ENCODE results near the gene GFPT2.

Gene GFPT2

GRCh38 chr5:180332051-180332517 lies 21.1 kb downstream of the GFPT2 start:
- DNase-seq = no peak

DNA sequence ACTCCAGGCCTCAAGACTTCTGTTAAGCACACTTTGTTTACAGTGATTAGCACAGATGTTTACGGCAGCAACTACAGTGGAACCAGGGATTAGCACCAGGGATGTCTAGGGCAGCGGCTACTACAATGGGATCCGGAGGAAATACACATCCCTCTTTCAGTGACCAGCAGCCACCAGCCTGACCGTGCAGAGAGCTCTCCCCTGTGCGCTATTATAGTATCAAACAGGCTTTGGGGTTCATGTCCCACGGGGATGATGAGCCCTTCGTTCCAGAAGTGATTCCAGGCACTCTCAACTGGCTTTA lies 21.5 kb downstream of the GFPT2 start:
- no peak for DNase-seq

DNA sequence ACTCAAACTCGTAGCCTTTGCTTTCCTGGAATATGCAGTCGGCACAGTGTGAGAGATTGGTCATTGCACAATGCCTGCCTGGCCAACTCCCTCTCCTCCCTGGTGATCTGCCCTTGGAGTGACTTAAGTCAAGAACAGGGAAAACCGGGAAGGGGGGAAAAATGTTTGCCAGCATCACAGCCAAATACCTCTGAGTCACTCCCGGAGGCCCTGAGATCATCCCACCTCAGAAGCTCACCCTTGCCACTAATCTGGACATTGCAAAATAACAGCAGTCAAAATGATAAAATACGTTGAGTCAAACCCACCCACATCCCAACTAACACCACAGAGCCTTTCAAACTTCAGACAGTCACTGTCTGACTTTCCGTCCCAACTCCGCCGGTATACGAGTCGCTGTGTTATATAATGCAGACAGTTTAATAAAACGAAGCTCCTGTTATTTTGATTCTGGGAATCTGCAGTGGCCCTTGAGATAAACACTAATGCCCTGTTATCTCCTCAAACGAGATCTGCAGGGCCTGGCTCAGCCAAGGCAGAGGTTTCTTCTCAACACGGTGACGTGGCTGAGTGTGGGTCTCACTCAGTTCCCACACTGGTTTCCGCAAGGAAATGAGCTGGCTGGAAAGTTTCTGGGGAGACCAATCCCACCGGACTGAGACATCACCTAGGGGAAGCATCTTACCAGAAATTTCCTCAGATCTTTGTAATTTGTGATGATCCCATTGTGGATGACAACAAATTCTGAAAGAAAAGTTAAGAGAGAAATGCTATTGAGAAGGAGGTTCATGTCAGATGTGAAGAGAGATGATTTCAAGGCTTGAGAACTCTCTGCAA lies 22.1 kb downstream of the GFPT2 start:
- DNase-seq = no peak

- DNase-seq = no peak
These were observed 22.9 kb downstream of the GFPT2 start for GRCh38 chr5:180330270-180330648.

DNA sequence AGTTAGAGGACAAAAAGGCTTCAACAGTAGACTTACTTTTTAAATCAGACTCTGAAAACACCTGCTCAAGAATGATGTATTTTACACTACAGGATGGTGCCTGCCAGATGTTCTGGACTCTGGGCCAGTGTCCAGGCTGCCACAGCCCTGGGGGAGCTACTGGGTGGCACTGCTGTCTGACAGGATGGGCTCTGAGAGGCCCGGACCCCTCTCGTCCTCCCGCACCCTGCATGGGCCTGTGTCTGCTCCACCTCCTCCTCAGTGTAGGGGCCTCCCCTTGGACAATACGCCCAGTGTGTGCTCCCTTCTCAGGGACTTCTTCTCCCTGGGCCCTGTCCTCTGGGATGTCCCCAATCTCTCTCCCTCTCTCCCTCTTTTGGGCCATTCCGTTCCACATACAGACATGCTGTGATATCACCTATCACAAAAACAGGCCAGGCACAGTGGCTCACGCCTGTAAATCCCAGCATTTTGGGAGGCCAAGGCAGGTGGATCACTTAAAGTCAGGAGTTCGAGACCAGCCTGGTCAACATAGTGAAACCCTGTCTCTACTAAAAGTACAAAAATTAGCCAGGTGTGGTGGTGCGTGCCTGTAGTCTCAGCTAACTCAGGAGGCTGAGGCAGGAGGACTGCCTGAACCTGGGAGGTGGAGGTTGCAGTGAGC lies 23.4 kb downstream of the GFPT2 start:
- no peak for DNase-seq

GRCh38 chr5:180329138-180329435 lies 24.0 kb downstream of the GFPT2 start:
- no peak for DNase-seq

- peak; percentile 83 for DNase-seq
These were observed 24.6 kb downstream of the GFPT2 start for GRCh38 chr5:180328296-180329137.

- DNase-seq = no peak
These were observed 26.1 kb downstream of the GFPT2 start for GRCh38 chr5:180326989-180327565.

DNA sequence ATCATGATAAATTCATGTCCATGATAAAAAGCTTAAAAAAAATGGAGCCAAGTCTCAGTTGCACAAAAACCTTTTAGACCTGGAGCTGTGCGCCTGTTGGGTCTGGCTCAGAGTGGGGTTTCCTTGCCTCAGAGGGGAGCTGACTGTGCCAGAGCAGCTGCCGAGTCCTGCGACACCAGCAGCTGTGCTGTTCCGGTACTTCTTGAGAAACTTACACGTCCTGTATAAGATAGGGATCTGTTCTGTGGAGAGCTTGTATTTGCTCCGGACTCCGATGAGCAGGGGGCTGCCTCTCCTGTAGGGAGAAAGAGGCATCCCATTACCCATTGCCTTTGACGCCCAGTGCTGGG lies 28.6 kb downstream of the GFPT2 start:
- no peak for DNase-seq

DNA sequence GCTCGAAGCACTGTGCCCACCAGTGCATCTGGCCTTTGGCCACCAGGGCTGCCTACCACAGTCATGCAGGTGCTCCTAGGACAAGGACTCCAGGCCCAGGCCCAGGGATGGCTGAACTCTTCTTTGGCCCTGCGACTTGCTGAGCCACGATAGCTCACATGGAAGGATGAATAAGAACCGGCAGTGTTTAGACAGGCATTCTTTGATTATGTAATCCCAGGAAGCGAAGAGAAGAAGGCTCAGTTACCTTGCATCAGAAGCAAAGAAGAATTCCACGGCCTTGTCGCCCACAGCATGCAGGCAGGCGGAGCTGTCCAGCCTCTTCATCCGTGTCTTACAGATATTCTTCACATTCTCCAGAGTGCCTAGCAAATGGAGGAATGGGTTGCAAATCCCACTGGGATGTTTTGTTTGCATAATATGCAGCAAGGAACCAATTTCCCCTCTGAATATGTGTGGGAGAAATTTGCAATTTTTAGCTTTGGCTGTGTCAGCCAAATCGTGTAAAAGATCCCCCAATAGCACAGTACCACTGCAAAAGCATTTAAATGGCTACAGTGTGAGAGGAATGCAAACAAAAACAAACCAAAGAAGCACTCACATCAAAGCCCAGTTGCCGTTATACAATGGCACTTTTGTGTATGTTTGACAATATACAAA lies 29.1 kb downstream of the GFPT2 start:
- no peak for DNase-seq

- no peak for DNase-seq
These were observed 30.0 kb downstream of the GFPT2 start for GRCh38 chr5:180323160-180323559.

- no peak for DNase-seq
These were observed 34.6 kb downstream of the GFPT2 start for GRCh38 chr5:180318456-180319089.

DNA sequence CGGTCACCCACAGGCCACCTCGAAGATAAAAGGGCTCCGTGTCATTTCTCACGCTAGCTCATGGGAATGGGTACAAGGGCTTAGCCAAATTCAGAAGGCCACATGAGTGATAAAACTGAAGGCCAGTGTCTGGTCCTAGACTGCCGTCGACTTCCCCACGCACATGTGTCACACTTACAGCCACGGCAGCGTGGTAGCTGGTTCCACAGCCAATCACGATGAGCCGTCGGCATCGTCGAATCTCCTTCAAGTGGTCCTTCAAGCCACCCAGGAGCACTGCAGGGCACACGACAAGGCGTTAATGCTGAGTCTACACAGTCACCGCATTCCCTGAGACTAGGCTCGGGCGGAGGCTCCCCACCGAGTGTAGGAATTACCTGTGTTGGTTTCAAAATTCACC lies 36.5 kb downstream of the GFPT2 start:
- DNase-seq = no peak

DNA sequence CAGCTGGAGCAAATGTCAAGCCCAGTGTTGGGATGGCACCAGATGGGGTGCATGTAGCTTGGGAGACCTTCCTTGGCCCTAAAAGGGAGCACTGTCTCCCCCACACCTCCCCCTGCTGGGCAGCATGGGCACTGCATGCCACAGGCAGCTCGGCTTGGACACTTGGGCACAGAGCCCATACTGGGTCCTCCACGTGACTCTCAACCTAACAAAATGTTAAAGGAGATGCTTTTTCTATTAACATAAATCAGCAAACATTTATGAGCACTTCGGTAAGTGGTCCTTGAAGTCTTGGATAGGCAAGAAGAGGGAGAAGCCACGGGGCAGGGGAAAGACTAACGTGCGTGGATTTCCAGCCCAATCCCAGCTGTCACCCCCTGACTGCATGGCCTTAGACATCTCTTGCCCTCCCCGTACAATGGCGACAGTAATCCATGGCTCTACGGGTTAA lies 37.3 kb downstream of the GFPT2 start:
- peak; percentile 73 for DNase-seq

DNA sequence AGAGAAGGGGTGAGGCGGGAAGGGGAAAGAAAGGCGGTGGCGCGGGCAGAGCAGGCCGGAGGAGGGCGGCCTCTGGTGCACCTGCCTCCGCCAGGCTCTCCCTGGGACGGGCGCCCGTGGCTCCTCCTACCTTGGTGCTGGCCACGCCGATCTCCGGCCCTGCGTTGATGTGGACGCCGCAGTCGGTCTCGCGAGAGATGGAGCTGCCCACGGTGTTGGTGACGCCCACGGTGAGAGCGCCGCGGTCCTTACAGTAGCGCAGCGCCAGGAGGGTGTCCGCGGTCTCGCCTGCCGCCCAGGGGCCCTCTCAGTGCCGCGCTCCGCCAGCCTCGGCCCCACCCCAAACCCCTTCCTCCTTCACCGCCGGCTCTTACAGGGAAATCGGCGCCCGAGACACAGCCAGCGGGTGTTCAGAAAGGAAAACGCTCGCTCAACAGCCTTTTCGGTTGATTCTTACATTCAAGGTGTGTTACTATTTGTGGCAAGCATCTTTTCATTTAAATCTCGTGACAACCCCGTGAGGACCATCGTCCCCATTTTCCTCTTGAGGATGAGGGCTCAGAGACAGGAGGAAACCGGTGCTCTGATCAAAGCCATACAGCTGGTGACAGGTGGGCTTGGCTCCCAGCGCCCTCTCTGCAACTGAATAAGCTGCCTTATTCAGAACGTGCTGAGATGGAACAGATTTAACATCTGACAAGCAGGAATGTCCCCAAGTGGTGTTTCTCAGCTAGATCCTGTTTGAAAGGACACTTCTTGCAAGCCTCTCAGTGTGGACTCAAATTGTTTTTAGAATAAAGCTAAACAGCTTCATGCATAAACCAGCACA lies 39.2 kb downstream of the GFPT2 start:
- DNase-seq = peak; percentile 50

- no peak for DNase-seq
These were observed 41.9 kb downstream of the GFPT2 start for GRCh38 chr5:180311216-180311615.

DNA sequence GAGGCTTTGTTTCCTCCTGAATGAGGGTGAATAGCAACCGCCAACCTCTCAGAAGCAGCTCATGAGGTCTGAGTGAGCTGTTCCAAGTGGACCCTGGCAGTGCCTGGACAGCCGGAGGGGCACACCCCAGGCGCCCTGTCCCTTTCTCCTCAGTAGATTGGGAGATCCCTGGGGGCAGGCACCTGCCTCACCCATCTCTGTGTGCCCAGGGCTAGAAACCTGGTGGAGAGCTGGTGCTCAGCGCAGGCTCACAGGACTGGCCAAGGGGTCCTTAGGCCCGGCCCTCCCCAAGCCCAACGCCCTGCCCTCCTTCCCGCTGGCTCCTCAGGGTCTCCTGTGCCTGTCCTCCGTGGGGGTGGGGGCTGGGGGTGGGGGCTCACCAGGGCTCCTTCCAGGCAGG lies 46.3 kb downstream of the GFPT2 start:
- no peak for DNase-seq

- DNase-seq = no peak
These were observed 47.7 kb downstream of the GFPT2 start for GRCh38 chr5:180305481-180305880.

- DNase-seq = no peak
These were observed 48.4 kb downstream of the GFPT2 start for GRCh38 chr5:180304431-180305375.

- no peak for DNase-seq
These were observed 49.2 kb downstream of the GFPT2 start for GRCh38 chr5:180304016-180304292.
